Measurements from ENCODE around the gene PHLPP2.
A peak's percentile ranks its signal among the peaks of the same experiment; 100 is the strongest.

PHLPP2 gene

GRCh38 chr16:71670537-71670936 is 54.0 kb downstream of the PHLPP2 start:
- peak; percentile 50 for DNase-seq (ENCODE audit: low spot score)

GRCh38 chr16:71669926-71670536 is 54.5 kb downstream of the PHLPP2 start:
- no peak for DNase-seq (ENCODE audit: low spot score)

GRCh38 chr16:71666928-71667707 is 57.4 kb downstream of the PHLPP2 start:
- DNase-seq (ENCODE audit: low spot score), result peak; percentile 45

DNA sequence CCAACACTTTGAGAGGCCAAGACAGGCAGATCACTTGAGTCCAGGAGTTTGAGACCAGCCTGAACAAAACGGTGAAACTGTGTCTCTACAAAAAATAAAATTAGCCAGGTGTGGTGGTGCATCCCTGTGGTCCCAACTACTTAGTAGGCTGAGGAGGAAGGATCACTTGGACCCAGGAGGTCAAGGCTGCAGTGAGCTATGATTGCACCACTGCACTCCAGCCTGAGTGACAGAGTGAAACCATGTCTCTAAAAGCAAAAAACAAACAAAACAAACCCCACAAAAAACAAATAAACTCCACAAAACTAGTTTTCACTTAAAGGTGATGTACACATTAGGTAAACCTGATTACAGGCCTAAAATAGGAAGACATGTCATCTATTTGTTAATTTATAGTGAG is 58.2 kb downstream of the PHLPP2 start:
- DNase-seq (ENCODE audit: low spot score), result no peak

DNA sequence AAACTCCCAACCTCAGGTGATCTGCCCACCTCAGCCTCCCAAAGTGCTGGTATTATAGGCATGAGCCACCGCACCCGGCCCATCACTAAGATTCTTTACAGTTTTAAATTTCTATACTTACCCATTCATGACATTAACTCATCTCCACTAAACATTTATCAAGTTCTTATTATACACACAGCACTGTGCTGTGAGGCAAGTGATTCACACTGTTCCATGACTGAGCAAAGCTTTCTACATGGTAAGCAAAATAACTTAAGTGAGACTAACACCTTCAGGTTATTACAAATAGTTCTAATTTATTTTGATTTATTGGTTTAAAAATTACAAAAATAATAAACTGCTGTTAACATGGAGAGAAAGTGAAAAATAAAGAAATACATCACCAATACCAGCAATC is 65.0 kb downstream of the PHLPP2 start:
- DNase-seq (ENCODE audit: low spot score), result no peak

GRCh38 chr16:71658771-71659170 is 65.7 kb downstream of the PHLPP2 start:
- no peak for DNase-seq (ENCODE audit: low spot score)

GRCh38 chr16:71649704-71650103 is 74.8 kb downstream of the PHLPP2 start:
- no peak for DNase-seq (ENCODE audit: low spot score)

DNA sequence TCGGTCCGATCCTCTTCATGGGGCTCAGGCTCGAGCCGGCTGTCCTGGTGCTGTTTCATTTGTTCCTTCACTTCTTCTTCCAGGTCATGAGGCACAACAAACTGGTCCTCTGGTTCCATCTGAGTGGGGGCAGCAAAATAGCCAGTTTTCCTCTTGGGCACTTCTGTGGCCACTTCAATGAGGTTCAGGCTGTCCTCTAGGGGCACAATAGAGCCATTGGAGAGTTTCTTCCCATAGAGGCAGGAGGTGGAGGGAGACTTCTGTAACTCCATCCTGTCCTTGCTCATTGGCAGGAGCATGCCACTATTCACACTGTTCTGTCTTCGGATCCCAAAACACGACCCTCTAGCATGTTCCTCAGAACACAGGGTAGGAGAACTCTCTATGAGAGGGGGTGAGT is 75.6 kb downstream of the PHLPP2 start:
- no peak for DNase-seq (ENCODE audit: low spot score)

DNA sequence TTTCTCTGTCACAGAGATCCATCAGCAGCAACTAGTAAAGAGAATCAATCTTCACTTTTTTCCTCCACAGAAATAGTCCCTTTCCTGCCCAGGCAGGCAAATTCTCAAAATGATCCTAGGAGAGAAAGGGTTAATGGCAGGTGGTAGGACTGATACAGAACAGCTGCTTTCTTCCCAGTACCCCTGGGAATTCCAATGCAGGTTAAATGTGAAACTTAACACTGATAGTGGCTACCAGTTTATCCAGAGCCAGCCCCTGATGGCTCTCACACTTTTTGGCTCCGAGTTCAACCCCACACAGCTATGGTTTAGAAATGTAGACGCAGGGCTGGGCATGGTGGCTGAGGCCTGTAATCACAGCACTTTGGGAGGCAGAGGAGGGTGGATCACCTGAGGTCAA is 76.3 kb downstream of the PHLPP2 start:
- DNase-seq (ENCODE audit: low spot score), result no peak

- DNase-seq (ENCODE audit: low spot score), result no peak
These were observed 77.1 kb downstream of the PHLPP2 start for GRCh38 chr16:71647391-71647790.

GRCh38 chr16:71645450-71645849 is 79.1 kb downstream of the PHLPP2 start:
- DNase-seq (ENCODE audit: low spot score), result peak; percentile 72

DNA sequence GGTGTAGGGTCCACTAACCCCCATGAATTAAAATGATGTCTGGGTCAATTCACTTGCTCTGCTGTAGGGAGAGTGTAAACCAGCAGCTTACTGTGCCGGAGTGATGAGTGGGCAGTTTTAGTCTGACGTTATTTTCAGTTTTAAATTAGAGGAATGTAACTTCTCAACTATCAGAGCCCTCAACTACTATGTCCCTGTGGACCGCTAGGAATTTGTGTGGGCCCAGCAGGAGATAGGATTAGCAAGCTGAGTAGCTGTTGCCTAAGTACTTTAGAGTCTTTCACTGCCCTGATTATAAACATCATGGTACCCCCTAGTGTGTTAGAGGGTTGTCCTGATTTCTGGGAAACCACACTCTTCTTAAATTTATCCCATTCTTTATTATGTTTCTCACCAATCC is 87.1 kb downstream of the PHLPP2 start:
- DNase-seq (ENCODE audit: low spot score), result no peak

- DNase-seq (ENCODE audit: low spot score), result no peak
These were observed 88.9 kb downstream of the PHLPP2 start for GRCh38 chr16:71635632-71636031.

DNA sequence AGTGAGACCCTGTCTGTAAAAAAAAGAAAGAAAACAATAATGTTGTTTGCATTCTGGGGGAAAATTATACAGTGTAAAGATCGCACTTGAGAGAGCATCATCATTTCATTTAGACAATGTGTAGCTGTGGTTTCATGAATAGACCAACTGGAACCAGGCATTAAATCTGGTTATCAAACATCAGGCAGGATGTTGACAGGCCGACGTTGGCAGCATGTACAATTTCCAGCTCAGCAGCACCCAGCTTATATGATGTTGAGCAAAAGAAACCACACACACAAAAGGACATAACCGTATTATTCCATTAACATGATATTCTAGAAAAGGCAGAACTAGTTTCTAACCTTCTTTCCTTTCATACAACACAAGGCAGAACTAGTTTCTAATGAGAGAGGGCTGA is 92.7 kb downstream of the PHLPP2 start:
- no peak for DNase-seq (ENCODE audit: low spot score)

DNA sequence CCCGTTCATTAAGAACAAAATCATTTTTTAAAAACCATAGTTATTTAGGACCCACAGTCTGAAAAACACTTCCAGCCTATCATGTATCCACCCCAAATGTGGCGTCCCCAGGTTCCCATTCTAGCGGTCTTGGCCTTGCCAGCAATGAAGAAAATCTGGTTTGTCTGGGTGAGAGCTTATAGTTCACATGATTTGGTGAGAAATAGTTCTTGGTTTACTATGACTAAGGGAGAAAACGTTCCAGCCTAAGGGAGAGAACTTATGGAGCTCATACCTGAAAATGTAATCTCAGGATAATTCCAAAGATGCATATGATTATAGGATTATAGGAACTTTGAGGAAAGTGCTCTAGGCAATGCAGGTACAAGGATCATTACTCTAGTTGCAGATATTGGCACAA is 93.7 kb downstream of the PHLPP2 start:
- no peak for DNase-seq (ENCODE audit: low spot score)

- DNase-seq (ENCODE audit: low spot score), result no peak
These were observed 95.1 kb downstream of the PHLPP2 start for GRCh38 chr16:71629278-71630016.

GRCh38 chr16:71628810-71629209 is 95.7 kb downstream of the PHLPP2 start:
- no peak for DNase-seq (ENCODE audit: low spot score)

GRCh38 chr16:71627731-71628181 is 96.7 kb downstream of the PHLPP2 start:
- DNase-seq (ENCODE audit: low spot score), result no peak

- no peak for DNase-seq (ENCODE audit: low spot score)
These were observed 97.7 kb downstream of the PHLPP2 start for GRCh38 chr16:71626858-71627213.

DNA sequence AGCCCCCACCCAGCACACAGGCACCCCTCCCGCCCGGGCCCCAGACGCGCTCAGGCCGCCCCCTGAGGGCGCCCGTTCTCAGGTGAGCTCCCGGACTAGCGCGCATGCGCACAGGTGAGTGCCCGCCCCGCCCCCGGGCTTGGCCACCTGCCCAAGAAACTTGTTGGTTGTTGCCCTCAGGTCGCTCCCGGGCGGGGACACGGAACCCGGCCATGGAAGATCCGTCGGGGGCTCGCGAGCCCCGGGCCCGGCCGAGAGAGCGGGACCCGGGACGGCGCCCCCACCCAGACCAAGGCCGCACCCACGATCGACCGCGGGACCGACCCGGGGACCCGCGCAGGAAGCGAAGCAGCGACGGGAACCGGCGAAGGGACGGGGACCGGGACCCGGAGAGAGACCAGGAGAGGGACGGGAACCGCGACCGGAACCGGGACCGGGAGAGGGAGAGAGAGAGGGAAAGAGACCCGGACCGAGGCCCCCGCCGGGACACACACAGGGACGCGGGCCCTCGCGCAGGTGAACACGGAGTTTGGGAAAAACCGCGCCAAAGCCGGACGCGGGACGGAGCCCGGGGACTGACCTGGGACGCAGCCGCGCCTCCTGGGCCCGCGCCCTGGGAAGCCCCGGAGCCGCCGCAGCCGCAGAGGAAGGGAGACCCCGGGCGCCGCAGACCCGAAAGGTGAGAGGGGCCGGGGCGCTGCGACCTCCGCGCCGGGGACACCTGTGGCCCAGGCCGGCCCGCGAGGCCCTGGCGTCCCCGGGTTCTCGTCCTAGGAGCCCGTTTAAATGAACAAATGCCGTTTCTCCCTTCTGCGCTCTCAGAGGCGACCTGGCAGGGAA is 98.3 kb downstream of the PHLPP2 start, which contains the start of gene MARVELD3:
MARVELD3 (plus strand) TSS at position 167 of the 840 bp plus-strand sequence; CDS start at position 213, 46 bp downstream.
- DNase-seq (ENCODE audit: low spot score), result peak; percentile 69

DNA sequence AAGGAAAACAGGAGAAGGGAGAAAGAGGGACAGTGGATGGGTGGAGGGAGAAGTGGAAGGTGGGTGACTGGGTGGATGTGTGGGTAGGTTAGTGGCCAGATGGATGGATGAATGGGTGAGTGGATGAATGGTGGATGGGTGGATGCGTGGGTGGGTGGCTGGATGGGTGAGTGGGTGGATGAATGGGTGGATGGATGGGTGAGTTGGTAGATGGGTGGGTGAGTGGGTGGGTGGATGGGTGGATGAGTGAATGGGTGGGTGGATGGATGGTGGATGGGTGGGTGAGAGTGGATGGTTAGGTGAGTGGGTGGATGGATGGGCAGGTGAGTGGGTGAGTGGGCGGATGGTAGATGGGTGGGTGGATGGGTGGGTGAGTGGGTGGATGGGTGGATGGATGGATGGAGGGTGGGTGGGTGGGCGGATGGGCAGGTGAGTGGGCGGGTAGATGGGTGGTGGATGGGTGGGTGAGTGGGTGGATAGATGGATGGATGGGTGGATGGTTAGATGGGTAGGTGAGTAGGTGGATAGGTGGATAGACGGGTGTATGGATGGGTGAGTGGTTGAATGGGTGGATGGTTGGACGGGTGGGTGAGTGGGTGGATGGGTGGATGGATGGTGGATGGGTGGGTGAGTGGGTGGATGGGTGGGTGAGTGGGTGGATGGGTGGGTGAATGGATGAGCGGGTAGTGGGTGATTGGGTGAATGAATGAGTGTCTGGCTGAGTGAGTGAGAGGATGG is 99.2 kb downstream of the PHLPP2 start:
- no peak for DNase-seq (ENCODE audit: low spot score)

Measured in HuH-7 (cell line).